ENCODE results near the gene EDAR. TPM values are rescaled to one million over a fixed set of nuclear protein-coding genes. Genes with fewer than 3 reads are reported as not detected.

Gene EDAR
- polyA plus RNA-seq, 1 donor (not counting 4 experiments of a cell fraction or from before 2014, with no cell fraction given), result 0.21 TPM

GRCh38 chr2:108869542-108869941 is 119.5 kb downstream of the EDAR start:
- H2AFZ ChIP-seq (ENCODE audit: control insufficient read depth, low read length), result no peak overlapping the region
- H3K27ac ChIP-seq (ENCODE audit: control insufficient read depth, insufficient read depth, low read length), result no peak overlapping the region
- no peak overlapping the region for H3K4me2 ChIP-seq (ENCODE audit: control insufficient read depth, extremely low read depth, insufficient read depth, low read depth, low read length)
- no peaks in the 10 kb centered on the region for H3K9me3 ChIP-seq (ENCODE audit: control insufficient read depth, low read depth, low read length)
- H3K4me3 ChIP-seq (ENCODE audit: control insufficient read depth in 2 of 3, extremely low read depth in 1 of 3, insufficient read depth in 2 of 3, low read depth in 1 of 3, low read length in 3 of 3), result no peak overlapping the region
- no peaks in the 10 kb centered on the region for H3K79me2 ChIP-seq (ENCODE audit: control insufficient read depth, insufficient read depth, low read length)
- no peak for DNase-seq (ENCODE audit: low read depth, low spot score)
- H3K9ac ChIP-seq (ENCODE audit: control insufficient read depth, extremely low read depth, insufficient read depth, low read length), result no peak overlapping the region
- H3K27me3 ChIP-seq (ENCODE audit: control insufficient read depth, extremely low read depth, insufficient read depth, low read length), result no peaks in the 10 kb centered on the region
- no peak for TF ChIP-seq CTCF (optimal IDR thresholded peaks at IDR 0.05 in 1 of 3, IDR thresholded peaks at IDR 0.05 in 1 of 3, conservative IDR thresholded peaks at IDR 0.05 in 1 of 3; ENCODE audit: extremely low read depth in 1 of 3, insufficient read depth in 2 of 3, low read length in 3 of 3)
- no peak for TF ChIP-seq EZH2 (IDR thresholded peaks at IDR 0.05; ENCODE audit: low read length)
- peaks cover 8% of the 10 kb centered on the region for H3K4me1 ChIP-seq (ENCODE audit: control insufficient read depth, extremely low read depth, insufficient read depth, low read length)
- peak; percentile 69 for FAIRE-seq
- dilution Hi-C loops (cut with MboI; ENCODE audit: extremely low pct_ligation_motif_present, low sequenced_read_pairs), result no loop called here
- no peaks in the 10 kb centered on the region for H3K9me1 ChIP-seq (ENCODE audit: control insufficient read depth, extremely low read depth, insufficient read depth, low read length)
- H4K20me1 ChIP-seq (ENCODE audit: control insufficient read depth, extremely low read depth, insufficient read depth, low read length), result no peaks in the 10 kb centered on the region
- no peaks in the 10 kb centered on the region for H3K36me3 ChIP-seq (ENCODE audit: control insufficient read depth in 2 of 2, extremely low read depth in 1 of 2, insufficient read depth in 2 of 2, low read length in 2 of 2)

- Histone ChIP-seq H3K9me1 (ENCODE audit: control insufficient read depth, extremely low read depth, insufficient read depth, low read length) (no peaks in the 10 kb centered on the region), H3K9ac (ENCODE audit: control insufficient read depth, extremely low read depth, insufficient read depth, low read length) (no peak overlapping the region), H4K20me1 (ENCODE audit: control insufficient read depth, extremely low read depth, insufficient read depth, low read length) (no peaks in the 10 kb centered on the region), H3K4me2 (ENCODE audit: control insufficient read depth, extremely low read depth, insufficient read depth, low read depth, low read length) (no peak overlapping the region), H2AFZ (ENCODE audit: control insufficient read depth, low read length) (no peak overlapping the region), H3K36me3 (ENCODE audit: control insufficient read depth in 2 of 2, extremely low read depth in 1 of 2, insufficient read depth in 2 of 2, low read length in 2 of 2) (no peaks in the 10 kb centered on the region), H3K27ac (ENCODE audit: control insufficient read depth, insufficient read depth, low read length) (no peak overlapping the region), H3K9me3 (ENCODE audit: control insufficient read depth, low read depth, low read length) (no peaks in the 10 kb centered on the region), H3K27me3 (ENCODE audit: control insufficient read depth, extremely low read depth, insufficient read depth, low read length) (no peaks in the 10 kb centered on the region), H3K79me2 (ENCODE audit: control insufficient read depth, insufficient read depth, low read length) (no peaks in the 10 kb centered on the region), H3K4me1 (ENCODE audit: control insufficient read depth, extremely low read depth, insufficient read depth, low read length) (peaks cover 8% of the 10 kb centered on the region), H3K4me3 (ENCODE audit: control insufficient read depth in 2 of 3, extremely low read depth in 1 of 3, insufficient read depth in 2 of 3, low read depth in 1 of 3, low read length in 3 of 3) (no peak overlapping the region)
- DNase-seq (ENCODE audit: low read depth, low spot score) (no peak), FAIRE-seq (no peak)
- dilution Hi-C loops (cut with MboI; ENCODE audit: extremely low pct_ligation_motif_present, low sequenced_read_pairs), result no loop called here
- no peak for TF ChIP-seq EZH2 (IDR thresholded peaks at IDR 0.05; ENCODE audit: low read length)
Observed at GRCh38 chr2:108868911-108869310, 120.1 kb downstream of the EDAR start.

GRCh38 chr2:108866041-108866440 is 123.0 kb downstream of the EDAR start:
- H2AFZ ChIP-seq (ENCODE audit: control insufficient read depth, low read length), result no peak overlapping the region
- H3K27ac ChIP-seq (ENCODE audit: control insufficient read depth, insufficient read depth, low read length), result no peak overlapping the region
- H3K9me3 ChIP-seq (ENCODE audit: control insufficient read depth, low read depth, low read length), result no peaks in the 10 kb centered on the region
- no peaks in the 10 kb centered on the region for H3K27me3 ChIP-seq (ENCODE audit: control insufficient read depth, extremely low read depth, insufficient read depth, low read length)
- H3K4me2 ChIP-seq (ENCODE audit: control insufficient read depth, extremely low read depth, insufficient read depth, low read depth, low read length), result no peak overlapping the region
- no peak overlapping the region for H3K9ac ChIP-seq (ENCODE audit: control insufficient read depth, extremely low read depth, insufficient read depth, low read length)
- H3K36me3 ChIP-seq (ENCODE audit: control insufficient read depth in 2 of 2, extremely low read depth in 1 of 2, insufficient read depth in 2 of 2, low read length in 2 of 2), result no peaks in the 10 kb centered on the region
- no peaks in the 10 kb centered on the region for H3K9me1 ChIP-seq (ENCODE audit: control insufficient read depth, extremely low read depth, insufficient read depth, low read length)
- no peaks in the 10 kb centered on the region for H3K79me2 ChIP-seq (ENCODE audit: control insufficient read depth, insufficient read depth, low read length)
- no peaks in the 10 kb centered on the region for H4K20me1 ChIP-seq (ENCODE audit: control insufficient read depth, extremely low read depth, insufficient read depth, low read length)
- DNase-seq (ENCODE audit: low read depth, low spot score) (no peak), FAIRE-seq (no peak)
- dilution Hi-C loops (cut with MboI; ENCODE audit: extremely low pct_ligation_motif_present, low sequenced_read_pairs), result no loop called here
- peaks cover 8% of the 10 kb centered on the region for H3K4me1 ChIP-seq (ENCODE audit: control insufficient read depth, extremely low read depth, insufficient read depth, low read length)
- no peak overlapping the region for H3K4me3 ChIP-seq (ENCODE audit: control insufficient read depth in 2 of 3, extremely low read depth in 1 of 3, insufficient read depth in 2 of 3, low read depth in 1 of 3, low read length in 3 of 3)
- TF ChIP-seq EZH2 (IDR thresholded peaks at IDR 0.05; ENCODE audit: low read length) (no peak), CTCF (optimal IDR thresholded peaks at IDR 0.05 in 1 of 3, IDR thresholded peaks at IDR 0.05 in 1 of 3, conservative IDR thresholded peaks at IDR 0.05 in 1 of 3; ENCODE audit: extremely low read depth in 1 of 3, insufficient read depth in 2 of 3, low read length in 3 of 3) (no peak)
